Measurements from ENCODE around the gene GLIS1. TPM values are rescaled to one million over a fixed set of nuclear protein-coding genes. Genes with fewer than 3 reads are reported as not detected.

Gene GLIS1
- total RNA-seq, 1 donor from 2014 or later, result 1.6 TPM

GRCh38 chr1:53581476-53581875 is 157.5 kb downstream of the GLIS1 start:
- Mint-ChIP-seq H3K27ac (no peak overlapping the region), H3K36me3 (no peaks in the 10 kb centered on the region), H3K4me3 (no peak overlapping the region), H3K27me3 (ENCODE audit: low read depth) (peaks cover 2% of the 10 kb centered on the region), H3K4me1 (peaks cover 46% of the 10 kb centered on the region), H3K9me3 (peaks cover 3% of the 10 kb centered on the region)
- no peak for TF ChIP-seq CTCF (IDR thresholded peaks at IDR 0.05; ENCODE audit: unreplicated experiment)
- no peak for DNase-seq (ENCODE audit: low spot score in 2 of 2, unreplicated experiment in 2 of 2)

- H3K9me3 Mint-ChIP-seq, result peaks cover 3% of the 10 kb centered on the region
- H3K4me3 Mint-ChIP-seq, result no peak overlapping the region
- H3K27ac Mint-ChIP-seq, result no peak overlapping the region
- no peak for TF ChIP-seq CTCF (IDR thresholded peaks at IDR 0.05; ENCODE audit: unreplicated experiment)
- H3K27me3 Mint-ChIP-seq (ENCODE audit: low read depth), result no peaks in the 10 kb centered on the region
- H3K36me3 Mint-ChIP-seq, result no peaks in the 10 kb centered on the region
- DNase-seq (ENCODE audit: low spot score in 2 of 2, unreplicated experiment in 2 of 2), result peak in 1 of 2 experiments; percentile 5
- H3K4me1 Mint-ChIP-seq, result peaks cover 50% of the 10 kb centered on the region
Observed at GRCh38 chr1:53580739-53581475, 158.1 kb downstream of the GLIS1 start.

GRCh38 chr1:53580009-53580400 is 159.0 kb downstream of the GLIS1 start:
- Mint-ChIP-seq H3K36me3 (no peaks in the 10 kb centered on the region), H3K27ac (no peak overlapping the region), H3K4me1 (peaks cover 54% of the 10 kb centered on the region), H3K27me3 (ENCODE audit: low read depth) (no peaks in the 10 kb centered on the region), H3K9me3 (peaks cover 3% of the 10 kb centered on the region), H3K4me3 (no peak overlapping the region)
- peak in 1 of 2 experiments; percentile 5 for DNase-seq (ENCODE audit: low spot score in 2 of 2, unreplicated experiment in 2 of 2)
- TF ChIP-seq CTCF (IDR thresholded peaks at IDR 0.05; ENCODE audit: unreplicated experiment), result no peak

- Mint-ChIP-seq H3K36me3 (no peaks in the 10 kb centered on the region), H3K4me1 (peaks cover 49% of the 10 kb centered on the region), H3K27ac (no peak overlapping the region), H3K27me3 (ENCODE audit: low read depth) (no peaks in the 10 kb centered on the region), H3K4me3 (no peak overlapping the region), H3K9me3 (peaks cover 3% of the 10 kb centered on the region)
- TF ChIP-seq CTCF (IDR thresholded peaks at IDR 0.05; ENCODE audit: unreplicated experiment), result no peak
- peak in 1 of 2 experiments; percentile 8 for DNase-seq (ENCODE audit: low spot score in 2 of 2, unreplicated experiment in 2 of 2)
Observed at GRCh38 chr1:53579221-53580008, 159.5 kb downstream of the GLIS1 start.

- Mint-ChIP-seq H3K36me3 (no peaks in the 10 kb centered on the region), H3K4me3 (no peak overlapping the region), H3K9me3 (peaks cover 3% of the 10 kb centered on the region), H3K4me1 (peaks cover 45% of the 10 kb centered on the region), H3K27me3 (ENCODE audit: low read depth) (no peaks in the 10 kb centered on the region), H3K27ac (no peak overlapping the region)
- DNase-seq (ENCODE audit: low spot score in 2 of 2, unreplicated experiment in 2 of 2), result no peak
- TF ChIP-seq CTCF (IDR thresholded peaks at IDR 0.05; ENCODE audit: unreplicated experiment), result no peak
Observed at GRCh38 chr1:53578358-53578757, 160.6 kb downstream of the GLIS1 start.

Data from mesothelial cell of epicardium (in vitro differentiated cells).